Endothelial cell (in vitro differentiated cells): ENCODE data around the gene CBFA2T3. TPM values are rescaled to one million over a fixed set of nuclear protein-coding genes. Genes with fewer than 3 reads are reported as not detected.

Experiments used
- DNase-seq: peaks from one replicate; pipeline ENCODE4 v3.0.0; 2021; ENCODE audit warnings: low spot score
- H3K27ac Mint-ChIP-seq: one replicate; pipeline ENCODE4 v1.8.0; 2021; ENCODE audit warnings: mixed read lengths, inconsistent platforms; ENCODE audit not compliant: unreplicated experiment
- H3K27me3 Mint-ChIP-seq: one replicate; pipeline ENCODE4 v1.8.0; 2021; ENCODE audit warnings: mild to moderate bottlenecking, moderate library complexity, mixed read lengths, inconsistent platforms; ENCODE audit not compliant: unreplicated experiment
- H3K36me3 Mint-ChIP-seq: one replicate; pipeline ENCODE4 v1.8.0; 2021; ENCODE audit warnings: mild to moderate bottlenecking, low read depth, mixed read lengths, inconsistent platforms; ENCODE audit not compliant: unreplicated experiment
- H3K4me1 Mint-ChIP-seq: one replicate; pipeline ENCODE4 v1.8.0; 2021; ENCODE audit warnings: mild to moderate bottlenecking, mixed read lengths, inconsistent platforms; ENCODE audit not compliant: unreplicated experiment
- H3K4me3 Mint-ChIP-seq: one replicate; pipeline ENCODE4 v1.8.0; 2021; ENCODE audit warnings: mild to moderate bottlenecking, mixed read lengths, inconsistent platforms; ENCODE audit not compliant: unreplicated experiment
- H3K9me3 Mint-ChIP-seq: one replicate; pipeline ENCODE4 v1.8.0; 2021; ENCODE audit warnings: mixed read lengths, inconsistent platforms; ENCODE audit not compliant: unreplicated experiment
- CTCF ChIP-seq: fragments of 200-600 bp; sonication (generic); IDR thresholded peaks from one replicate; pipeline ENCODE4 v1.5.0; 2021; ENCODE audit warnings: antibody characterized with exemption; ENCODE audit not compliant: unreplicated experiment
- total RNA-seq: library from RNA; stranded (reverse); fragmentation: NEBNext Ultra II Directional; extraction: Animal tissue kit (Norgen Biotek cat#: 25700); gene quantifications from one replicate; pipeline ENCODE4 v1.2.1, GENCODE V29; 2021; ENCODE audit not compliant: unreplicated experiment

The CBFA2T3 gene
- total RNA-seq, 1 donor from 2014 or later = 1.6 TPM

- Mint-ChIP-seq H3K36me3 (no peaks in the 10 kb centered on the region), H3K27me3 (peaks cover 5% of the 10 kb centered on the region), H3K27ac (no peak overlapping the region), H3K4me1 (no peaks in the 10 kb centered on the region), H3K9me3 (no peaks in the 10 kb centered on the region), H3K4me3 (no peak overlapping the region)
- no peak for DNase-seq
- no peak for TF ChIP-seq CTCF
These were observed 45.1 kb downstream of the CBFA2T3 start for GRCh38 chr16:88931936-88932335.

GRCh38 chr16:88931373-88931900 lies 45.6 kb downstream of the CBFA2T3 start:
- H3K27ac Mint-ChIP-seq = no peak overlapping the region
- no peaks in the 10 kb centered on the region for H3K9me3 Mint-ChIP-seq
- H3K4me1 Mint-ChIP-seq = no peaks in the 10 kb centered on the region
- peaks cover 5% of the 10 kb centered on the region for H3K27me3 Mint-ChIP-seq
- no peaks in the 10 kb centered on the region for H3K36me3 Mint-ChIP-seq
- DNase-seq = no peak
- no peak for TF ChIP-seq CTCF
- no peak overlapping the region for H3K4me3 Mint-ChIP-seq

- Mint-ChIP-seq H3K4me1 (no peaks in the 10 kb centered on the region), H3K27me3 (peaks cover 5% of the 10 kb centered on the region), H3K36me3 (no peaks in the 10 kb centered on the region), H3K4me3 (no peak overlapping the region), H3K9me3 (no peaks in the 10 kb centered on the region), H3K27ac (no peak overlapping the region)
- no peak for TF ChIP-seq CTCF
- DNase-seq = no peak
These were observed 46.3 kb downstream of the CBFA2T3 start for GRCh38 chr16:88930716-88931115.

- DNase-seq = no peak
- no peaks in the 10 kb centered on the region for H3K9me3 Mint-ChIP-seq
- H3K36me3 Mint-ChIP-seq = no peaks in the 10 kb centered on the region
- H3K4me1 Mint-ChIP-seq = no peaks in the 10 kb centered on the region
- H3K27ac Mint-ChIP-seq = no peak overlapping the region
- H3K4me3 Mint-ChIP-seq = no peak overlapping the region
- peaks cover 3% of the 10 kb centered on the region for H3K27me3 Mint-ChIP-seq
- TF ChIP-seq CTCF = no peak
These were observed 47.9 kb downstream of the CBFA2T3 start for GRCh38 chr16:88929091-88929445.

GRCh38 chr16:88928405-88929090 lies 48.5 kb downstream of the CBFA2T3 start:
- no peak for DNase-seq
- TF ChIP-seq CTCF = no peak
- Mint-ChIP-seq H3K9me3 (no peaks in the 10 kb centered on the region), H3K27ac (no peak overlapping the region), H3K4me3 (no peak overlapping the region), H3K36me3 (no peaks in the 10 kb centered on the region), H3K4me1 (no peaks in the 10 kb centered on the region), H3K27me3 (peaks cover 2% of the 10 kb centered on the region)
